IPS DF 6.9 (cell line): ENCODE data around the gene FAM124A.

Experiments used
- DNase-seq: peaks from one replicate; pipeline ENCODE4 v3.0.0-alpha.2; 2013; ENCODE audit warnings: low read depth, low spot score
- H3K27ac ChIP-seq: one replicate; pipeline ENCODE4 v1.5.1; 2013; ENCODE audit warnings: low read length, control low read depth
- H3K27me3 ChIP-seq: 2 replicates; pipeline ENCODE4 v1.6.1; 2013; ENCODE audit warnings: mild to moderate bottlenecking, low read length; ENCODE audit not compliant: control insufficient read depth, insufficient read depth
- H3K36me3 ChIP-seq: 2 replicates; pipeline ENCODE4 v1.6.1; 2013; ENCODE audit warnings: low read length; ENCODE audit not compliant: control insufficient read depth, insufficient read depth
- H3K4me1 ChIP-seq: 2 replicates; pipeline ENCODE4 v1.6.1; 2013; ENCODE audit warnings: low read length; ENCODE audit not compliant: control insufficient read depth, insufficient read depth
- H3K4me3 ChIP-seq: 2 replicates; pipeline ENCODE4 v1.5.1; 2013; ENCODE audit warnings: mild to moderate bottlenecking, low read length
- H3K9me3 ChIP-seq: 2 replicates; pipeline ENCODE4 v1.6.1; 2013; ENCODE audit warnings: low read length, inconsistent platforms; ENCODE audit not compliant: control insufficient read depth, insufficient read depth
- WGBS: extraction: QIAGEN DNeasy Blood & Tissue Kit; methylation state at CpG from one replicate; pipeline ENCODE4 v1.1.7; 2013; ENCODE audit warnings: mixed read lengths, missing lambda C conversion rate; ENCODE audit not compliant: insufficient read length, insufficient coverage; 5-methylcytosine and 5-hydroxymethylcytosine counted together

Gene FAM124A

GRCh38 chr13:51240178-51240577, 18.0 kb downstream of the FAM124A start:
- no CpG with 5 or more reads among the region's 5 CpGs for WGBS
- Histone ChIP-seq H3K4me1 (peaks cover 8% of the 10 kb centered on the region), H3K4me3 (no peak overlapping the region), H3K27ac (no peak overlapping the region), H3K9me3 (no peaks in the 10 kb centered on the region), H3K36me3 (no peaks in the 10 kb centered on the region; the same call in 1 of the 2 replicates), H3K27me3 (no peaks in the 10 kb centered on the region)
- DNase-seq: no peak

- no CpG with 5 or more reads among the region's 3 CpGs for WGBS
- no peak overlapping the region for H3K4me3 ChIP-seq
- H3K4me1 ChIP-seq: peaks cover 9% of the 10 kb centered on the region
- H3K9me3 ChIP-seq: no peaks in the 10 kb centered on the region
- H3K27ac ChIP-seq: no peak overlapping the region
- no peaks in the 10 kb centered on the region; the same call in 1 of the 2 replicates for H3K36me3 ChIP-seq
- DNase-seq: no peak
- H3K27me3 ChIP-seq: no peaks in the 10 kb centered on the region
These were observed 18.8 kb downstream of the FAM124A start for GRCh38 chr13:51240958-51241357.

DNA sequence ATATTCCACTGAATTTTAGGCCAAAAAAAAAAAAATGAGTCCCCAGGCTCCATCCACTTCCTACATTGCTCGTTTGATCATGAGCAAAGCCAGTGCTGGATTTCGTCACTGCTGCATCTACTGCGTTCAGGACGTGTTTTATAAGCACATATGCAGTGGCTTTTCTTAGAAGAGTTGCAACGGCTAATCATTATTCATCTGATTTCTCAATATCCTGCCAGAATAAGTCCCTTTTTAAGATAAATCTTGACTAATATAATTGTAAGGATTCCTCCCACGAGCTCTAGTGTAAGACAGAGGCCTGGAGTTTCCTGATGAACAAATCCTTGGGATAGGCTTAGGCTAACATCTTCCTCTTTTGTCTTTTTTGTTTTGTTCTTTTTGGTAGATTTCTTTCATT, 19.5 kb downstream of the FAM124A start:
- no peak overlapping the region for H3K27ac ChIP-seq
- no peaks in the 10 kb centered on the region for H3K27me3 ChIP-seq
- peaks cover 14% of the 10 kb centered on the region for H3K4me1 ChIP-seq
- no peaks in the 10 kb centered on the region; the same call in 1 of the 2 replicates for H3K36me3 ChIP-seq
- no peaks in the 10 kb centered on the region for H3K9me3 ChIP-seq
- H3K4me3 ChIP-seq: no peak overlapping the region
- no peak for DNase-seq
- WGBS: no CpG with 5 or more reads among the region's 6 CpGs

GRCh38 chr13:51243227-51243626, 21.0 kb downstream of the FAM124A start:
- H3K4me1 ChIP-seq: peaks cover 20% of the 10 kb centered on the region
- no peaks in the 10 kb centered on the region for H3K9me3 ChIP-seq
- DNase-seq: no peak
- no peak overlapping the region for H3K27ac ChIP-seq
- no CpG with 5 or more reads among the region's 4 CpGs for WGBS
- H3K36me3 ChIP-seq: no peaks in the 10 kb centered on the region; the same call in 1 of the 2 replicates
- no peaks in the 10 kb centered on the region for H3K27me3 ChIP-seq
- H3K4me3 ChIP-seq: no peak overlapping the region

- DNase-seq: peak; percentile 86
- H3K27me3 ChIP-seq: no peaks in the 10 kb centered on the region
- no peaks in the 10 kb centered on the region for H3K9me3 ChIP-seq
- no peaks in the 10 kb centered on the region; the same call in 1 of the 2 replicates for H3K36me3 ChIP-seq
- WGBS: no CpG with 5 or more reads among the region's 8 CpGs
- H3K4me1 ChIP-seq: peaks cover 22% of the 10 kb centered on the region
- no peak overlapping the region for H3K4me3 ChIP-seq
- no peak overlapping the region for H3K27ac ChIP-seq
These were observed 21.6 kb downstream of the FAM124A start for GRCh38 chr13:51243832-51244231.

GRCh38 chr13:51244637-51245405, 22.6 kb downstream of the FAM124A start:
- no peak for DNase-seq
- Histone ChIP-seq H3K9me3 (no peaks in the 10 kb centered on the region), H3K4me1 (peaks cover 24% of the 10 kb centered on the region), H3K4me3 (no peak overlapping the region), H3K36me3 (no peaks in the 10 kb centered on the region; the same call in 1 of the 2 replicates), H3K27ac (no peak overlapping the region), H3K27me3 (no peaks in the 10 kb centered on the region)
- WGBS: no CpG with 5 or more reads among the region's 14 CpGs

DNA sequence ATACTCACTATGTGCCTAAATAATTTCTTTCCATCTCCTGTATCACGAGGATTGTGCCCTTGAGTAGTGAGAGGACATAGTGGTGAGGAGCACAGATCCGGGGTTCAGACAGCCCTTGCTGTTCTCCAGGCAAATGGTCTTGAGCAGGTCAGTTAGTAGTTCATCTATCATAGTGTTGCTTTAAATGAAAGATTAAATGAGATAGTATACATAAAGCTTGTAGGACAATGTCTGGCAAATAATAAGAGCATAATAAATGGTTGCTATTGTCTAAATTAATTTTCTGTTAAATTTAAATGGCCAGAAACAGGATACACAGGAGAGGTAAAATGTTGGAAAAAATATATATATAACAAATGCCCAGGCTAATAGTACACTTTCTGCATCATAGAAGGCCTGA, 23.4 kb downstream of the FAM124A start:
- Histone ChIP-seq H3K27ac (no peak overlapping the region), H3K9me3 (no peaks in the 10 kb centered on the region), H3K4me3 (no peak overlapping the region), H3K36me3 (no peaks in the 10 kb centered on the region; the same call in 1 of the 2 replicates), H3K4me1 (peaks cover 26% of the 10 kb centered on the region), H3K27me3 (no peaks in the 10 kb centered on the region)
- no peak for DNase-seq
- no CpG with 5 or more reads among the region's 2 CpGs for WGBS

DNA sequence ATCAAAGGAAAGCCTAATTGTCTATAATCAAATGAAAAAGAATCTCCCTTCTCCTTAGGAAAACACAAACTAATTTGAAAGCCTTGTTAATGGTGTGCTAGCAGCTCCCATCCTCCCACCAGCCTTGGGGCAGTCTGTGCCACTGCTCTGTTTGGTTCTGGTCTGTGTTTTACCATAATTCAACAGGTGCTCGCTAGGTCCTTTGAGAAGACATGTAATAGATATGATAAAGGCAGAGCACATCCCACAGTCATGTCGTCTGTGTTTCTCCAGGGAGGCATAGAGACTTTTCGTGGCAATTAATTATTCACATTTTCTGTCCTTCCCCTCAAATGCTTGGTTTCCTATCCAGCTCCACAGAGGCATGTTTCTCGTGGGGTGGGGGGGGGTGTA, 23.8 kb downstream of the FAM124A start:
- no peaks in the 10 kb centered on the region; the same call in 1 of the 2 replicates for H3K36me3 ChIP-seq
- no CpG with 5 or more reads among the region's 4 CpGs for WGBS
- no peak for DNase-seq
- H3K4me3 ChIP-seq: no peak overlapping the region
- H3K9me3 ChIP-seq: no peaks in the 10 kb centered on the region
- H3K27ac ChIP-seq: no peak overlapping the region
- H3K4me1 ChIP-seq: peaks cover 26% of the 10 kb centered on the region
- H3K27me3 ChIP-seq: no peaks in the 10 kb centered on the region

GRCh38 chr13:51246418-51247277, 24.4 kb downstream of the FAM124A start:
- Histone ChIP-seq H3K9me3 (no peaks in the 10 kb centered on the region), H3K27ac (no peak overlapping the region), H3K36me3 (peaks cover 4% of the 10 kb centered on the region), H3K4me1 (peaks cover 24% of the 10 kb centered on the region), H3K27me3 (no peaks in the 10 kb centered on the region), H3K4me3 (no peak overlapping the region)
- no CpG with 5 or more reads among the region's 17 CpGs for WGBS
- DNase-seq: no peak

GRCh38 chr13:51249255-51249654, 27.1 kb downstream of the FAM124A start:
- Histone ChIP-seq H3K4me3 (no peak overlapping the region), H3K27me3 (no peaks in the 10 kb centered on the region), H3K36me3 (peaks cover 6% of the 10 kb centered on the region), H3K4me1 (peaks cover 23% of the 10 kb centered on the region), H3K27ac (no peak overlapping the region), H3K9me3 (no peaks in the 10 kb centered on the region)
- DNase-seq: no peak
- WGBS: no CpG with 5 or more reads among the region's 1 CpG
